ENCODE measurements around the gene SART3.

The SART3 gene

GRCh38 chr12:108479364-108480070 lies 81.5 kb downstream of the SART3 start:
- TF ChIP-seq CTCF (conservative IDR thresholded peaks at IDR 0.05; ENCODE audit: low read length): no peak
- no peak overlapping the region for H3K4me3 ChIP-seq (ENCODE audit: low read length)
- no peak for DNase-seq (ENCODE audit: low read depth)

GRCh38 chr12:108478611-108479206 lies 82.3 kb downstream of the SART3 start:
- TF ChIP-seq CTCF (conservative IDR thresholded peaks at IDR 0.05; ENCODE audit: low read length): no peak
- H3K4me3 ChIP-seq (ENCODE audit: low read length): no peak overlapping the region
- no peak for DNase-seq (ENCODE audit: low read depth)

GRCh38 chr12:108477881-108478259 lies 83.1 kb downstream of the SART3 start:
- no peak for DNase-seq (ENCODE audit: low read depth)
- no peak for TF ChIP-seq CTCF (conservative IDR thresholded peaks at IDR 0.05; ENCODE audit: low read length)
- no peak overlapping the region for H3K4me3 ChIP-seq (ENCODE audit: low read length)

- TF ChIP-seq CTCF (conservative IDR thresholded peaks at IDR 0.05; ENCODE audit: low read length): no peak
- no peak overlapping the region for H3K4me3 ChIP-seq (ENCODE audit: low read length)
- no peak for DNase-seq (ENCODE audit: low read depth)
These were observed 83.7 kb downstream of the SART3 start for GRCh38 chr12:108477055-108477880.

GRCh38 chr12:108475396-108475795 lies 85.6 kb downstream of the SART3 start:
- no peak overlapping the region for H3K4me3 ChIP-seq (ENCODE audit: low read length)
- DNase-seq (ENCODE audit: low read depth): no peak
- no peak for TF ChIP-seq CTCF (conservative IDR thresholded peaks at IDR 0.05; ENCODE audit: low read length)

- DNase-seq (ENCODE audit: low read depth): no peak
- no peak for TF ChIP-seq CTCF (conservative IDR thresholded peaks at IDR 0.05; ENCODE audit: low read length)
These were observed 87.4 kb downstream of the SART3 start for GRCh38 chr12:108473400-108474055.

More at GRCh38 chr12:108473400-108474055, 87.4 kb downstream of the SART3 start:
- no peak overlapping the region for H3K4me3 ChIP-seq (ENCODE audit: low read length)

Data from AG10803 (cell line).